Suprapubic skin (tissue), 4 donors: ENCODE measurements around the gene FUT3. TPM values are rescaled to one million over a fixed set of nuclear protein-coding genes. Genes with fewer than 3 reads are reported as not detected.

Experiments used
- DNase-seq, 2 donors: peaks; one replicate each; pipeline ENCODE4 v3.0.0-alpha.2; 2019; ENCODE audit warnings: low spot score in 2 of 2
- H3K27ac ChIP-seq: fragments of 200-600 bp; sonication (generic); one replicate; pipeline ENCODE4 v1.5.1; 2019
- H3K27me3 ChIP-seq: fragments of 200-600 bp; sonication (generic); one replicate; pipeline ENCODE4 v1.5.1; 2019
- H3K36me3 ChIP-seq: fragments of 200-600 bp; sonication (generic); one replicate; pipeline ENCODE4 v1.5.1; 2019
- H3K4me1 ChIP-seq: fragments of 200-600 bp; sonication (generic); one replicate; pipeline ENCODE4 v1.5.1; 2019
- H3K4me3 ChIP-seq: fragments of 200-600 bp; sonication (generic); one replicate; pipeline ENCODE4 v1.5.1; 2019; ENCODE audit warnings: mild to moderate bottlenecking
- H3K9me3 ChIP-seq: fragments of 200-600 bp; sonication (generic); one replicate; pipeline ENCODE4 v1.5.1; 2019
- CTCF ChIP-seq, 2 donors: fragments of 200-600 bp in 1 of 2; fragments of 450-650 bp in 1 of 2; sonication (generic) in 1 of 2; IDR thresholded peaks; one replicate each; pipeline ENCODE4 v1.5.1; 2016 to 2019; ENCODE audit warnings: antibody characterized with exemption in 2 of 2, mild to moderate bottlenecking in 1 of 2, moderate library complexity in 1 of 2
- EP300 ChIP-seq: sonication (generic); formaldehyde crosslinking; IDR thresholded peaks from one replicate; pipeline ENCODE4 v1.6.1; 2017; ENCODE audit warnings: antibody characterized with exemption
- POLR2A ChIP-seq, 2 donors: fragments of 450-650 bp; IDR thresholded peaks; one replicate each; pipeline ENCODE4 v1.6.1; 2017; ENCODE audit warnings: antibody characterized with exemption in 2 of 2, mild to moderate bottlenecking in 2 of 2, moderate library complexity in 2 of 2
- POLR2AphosphoS5 ChIP-seq, 3 donors: sonication (generic); formaldehyde crosslinking; IDR thresholded peaks; one replicate each; pipeline ENCODE4 v1.6.1; 2017; ENCODE audit warnings: antibody characterized with exemption in 3 of 3
- WGBS: methylation state at CpG from one replicate; pipeline ENCODE4 v1.1.5; 2018; 5-methylcytosine and 5-hydroxymethylcytosine counted together
- total RNA-seq, 4 donors: library from RNA; depleted of rRNA; stranded (reverse); fragments of >200 nt; gene quantifications; one replicate each; pipeline ENCODE4 v1.1.0, GENCODE V29; 2016

The FUT3 gene
- total RNA-seq, 4 donors from 2014 or later, result 0.93 to 3.6 (median 1.4) TPM

DNA sequence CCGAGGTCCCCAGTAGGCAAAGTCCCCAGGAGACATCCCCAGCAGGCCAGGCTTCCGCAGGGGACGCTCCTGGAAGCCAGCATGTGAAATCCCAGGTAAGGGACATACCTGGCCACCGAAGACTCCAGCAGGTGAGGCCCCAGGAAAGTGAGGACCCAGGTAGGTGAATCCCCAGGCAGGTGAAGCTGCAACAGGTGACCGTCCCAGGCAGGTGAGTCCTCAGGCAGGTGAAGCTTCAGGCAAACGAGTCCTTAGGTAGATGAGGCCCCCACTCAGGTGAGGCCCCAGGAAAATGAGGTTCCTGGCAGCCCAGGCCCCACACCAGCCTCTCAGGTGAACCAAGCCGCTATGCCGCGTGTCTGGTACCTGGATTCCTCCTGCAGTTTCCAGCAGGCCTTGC lies 20.1 kb downstream of the FUT3 start:
- TF ChIP-seq CTCF (IDR thresholded peaks at IDR 0.05), result no peak
- no peak for TF ChIP-seq POLR2AphosphoS5 (IDR thresholded peaks at IDR 0.05)
- no peak for TF ChIP-seq EP300
- no peak for TF ChIP-seq POLR2A (IDR thresholded peaks at IDR 0.05)
- H3K9me3 ChIP-seq, result no peaks in the 10 kb centered on the region
- 60% methylated on average over 2 of the region's 9 CpGs for WGBS

GRCh38 chr19:5829567-5830310 lies 21.5 kb downstream of the FUT3 start:
- H3K4me3 ChIP-seq, result peak overlapping the region; percentile 54
- WGBS, result 54% methylated on average over 16 of the region's 34 CpGs
- no peak overlapping the region for H3K27ac ChIP-seq
- peaks cover 5% of the 10 kb centered on the region for H3K27me3 ChIP-seq
- no peaks in the 10 kb centered on the region for H3K9me3 ChIP-seq
- H3K36me3 ChIP-seq, result no peaks in the 10 kb centered on the region
- peaks cover 35% of the 10 kb centered on the region for H3K4me1 ChIP-seq
- DNase-seq, result no peak
- TF ChIP-seq POLR2AphosphoS5 (IDR thresholded peaks at IDR 0.05) (no peak), POLR2A (IDR thresholded peaks at IDR 0.05) (no peak), EP300 (no peak), CTCF (IDR thresholded peaks at IDR 0.05) (no peak)

More for the DNA sequence above, 20.1 kb downstream of the FUT3 start:
- Histone ChIP-seq H3K27ac (no peak overlapping the region), H3K27me3 (peaks cover 5% of the 10 kb centered on the region), H3K36me3 (no peaks in the 10 kb centered on the region), H3K4me3 (no peak overlapping the region), H3K4me1 (peaks cover 29% of the 10 kb centered on the region)
- DNase-seq, result no peak

DNA sequence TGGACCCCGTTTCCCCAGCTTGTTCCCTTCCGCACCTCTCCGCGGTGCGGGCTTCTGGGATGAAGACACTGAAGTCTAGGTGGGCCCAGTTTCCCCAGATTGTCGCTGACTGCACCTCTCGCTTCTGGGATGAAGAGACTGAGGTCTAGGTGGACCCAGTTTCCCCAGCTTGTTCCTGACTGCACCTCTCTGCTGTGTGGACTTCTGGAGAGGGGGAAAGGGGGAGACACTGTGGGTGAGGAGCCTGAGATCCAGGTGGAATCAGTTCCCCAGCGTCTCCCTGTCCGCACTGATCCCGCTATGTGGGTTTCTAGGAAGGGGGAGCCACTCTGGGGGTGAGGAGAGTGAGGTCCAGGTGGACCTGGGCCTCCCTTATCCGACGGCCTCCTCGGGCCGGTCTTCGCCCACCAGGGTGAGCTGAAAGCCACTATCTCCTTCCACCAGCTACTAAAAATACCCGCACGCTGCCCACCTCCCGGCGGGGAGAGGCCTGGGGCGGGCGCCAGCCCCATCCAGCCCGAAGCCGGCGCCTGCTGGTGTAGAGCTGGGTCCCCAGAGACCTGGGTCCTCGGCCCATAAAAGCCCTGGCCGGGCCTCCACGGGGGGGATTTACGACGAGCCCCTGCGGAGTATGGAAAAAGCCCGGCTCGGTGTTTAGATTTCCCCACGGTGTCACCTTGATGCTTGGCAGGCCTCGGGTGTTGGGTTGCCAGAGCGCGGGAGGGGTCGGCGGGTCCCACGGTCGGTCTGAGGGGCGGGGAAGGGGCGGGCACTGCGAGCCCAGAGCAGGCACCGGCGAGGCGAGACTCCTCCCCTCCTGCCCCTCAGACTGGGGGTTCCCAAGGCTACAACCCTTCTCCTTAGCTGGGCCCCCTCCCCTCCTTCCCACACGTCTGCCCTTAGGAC lies 22.3 kb downstream of the FUT3 start:
- Histone ChIP-seq H3K4me3 (peak overlapping the region; percentile 54), H3K4me1 (peaks cover 35% of the 10 kb centered on the region), H3K27me3 (peaks cover 5% of the 10 kb centered on the region), H3K9me3 (no peaks in the 10 kb centered on the region), H3K36me3 (no peaks in the 10 kb centered on the region), H3K27ac (peak overlapping the region; percentile 81)
- WGBS, result 8% methylated on average over 9 of the region's 47 CpGs
- no peak for DNase-seq
- TF ChIP-seq POLR2A (IDR thresholded peaks at IDR 0.05) (no peak), CTCF (IDR thresholded peaks at IDR 0.05) (no peak), POLR2AphosphoS5 (IDR thresholded peaks at IDR 0.05) (no peak), EP300 (no peak)

DNA sequence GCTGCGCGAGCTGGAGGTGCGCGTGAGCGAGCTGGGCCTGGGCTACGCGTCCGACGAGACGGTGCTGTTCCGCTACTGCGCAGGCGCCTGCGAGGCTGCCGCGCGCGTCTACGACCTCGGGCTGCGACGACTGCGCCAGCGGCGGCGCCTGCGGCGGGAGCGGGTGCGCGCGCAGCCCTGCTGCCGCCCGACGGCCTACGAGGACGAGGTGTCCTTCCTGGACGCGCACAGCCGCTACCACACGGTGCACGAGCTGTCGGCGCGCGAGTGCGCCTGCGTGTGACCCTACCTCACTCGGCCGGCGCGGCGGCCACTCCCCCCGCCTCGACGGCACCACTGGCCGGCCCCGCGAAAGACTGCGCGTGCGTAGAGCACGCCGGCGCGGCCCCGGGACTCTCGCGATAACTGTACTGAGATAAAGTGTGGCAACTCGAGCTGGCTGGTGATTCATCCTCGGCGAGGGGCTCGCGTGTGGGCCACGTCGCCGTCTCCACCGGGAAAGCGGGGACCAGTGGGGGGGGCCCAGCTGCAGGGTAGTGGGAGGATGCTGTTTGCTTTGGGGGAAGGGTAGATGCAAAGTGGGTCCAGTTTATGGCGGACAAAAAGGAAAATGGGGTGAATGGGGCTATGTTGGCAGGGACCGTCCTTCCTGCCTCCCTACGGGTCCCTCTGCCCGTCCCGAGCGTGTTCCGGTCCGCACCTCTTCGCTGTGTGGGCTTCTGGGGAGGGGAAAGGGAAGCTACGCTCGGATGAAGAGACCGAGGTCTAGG lies 23.2 kb downstream of the FUT3 start:
- peak; percentile 91 to 93 for DNase-seq
- WGBS, result 10% methylated on average over 21 of the region's 91 CpGs
- Histone ChIP-seq H3K27me3 (peaks cover 5% of the 10 kb centered on the region), H3K9me3 (no peaks in the 10 kb centered on the region), H3K4me1 (peaks cover 35% of the 10 kb centered on the region), H3K27ac (peak overlapping the region; percentile 81), H3K4me3 (peak overlapping the region; percentile 54), H3K36me3 (no peaks in the 10 kb centered on the region)
- TF ChIP-seq POLR2AphosphoS5 (IDR thresholded peaks at IDR 0.05), result peak in 1 of 3 donors; percentile 17
- peak; percentile 49 to 79 for TF ChIP-seq POLR2A (IDR thresholded peaks at IDR 0.05)
- no peak for TF ChIP-seq EP300
- TF ChIP-seq CTCF (IDR thresholded peaks at IDR 0.05), result no peak
